ENCODE results near the gene SREBF1. TPM values are rescaled to one million over a fixed set of nuclear protein-coding genes. Genes with fewer than 3 reads are reported as not detected.

Gene SREBF1
- total and polyA plus RNA-seq, 10 of the 15 experiments (the other 5 are each of a cell fraction or from before 2014, with no cell fraction given): 1.4 to 84.6 (median 20.4) TPM

DNA sequence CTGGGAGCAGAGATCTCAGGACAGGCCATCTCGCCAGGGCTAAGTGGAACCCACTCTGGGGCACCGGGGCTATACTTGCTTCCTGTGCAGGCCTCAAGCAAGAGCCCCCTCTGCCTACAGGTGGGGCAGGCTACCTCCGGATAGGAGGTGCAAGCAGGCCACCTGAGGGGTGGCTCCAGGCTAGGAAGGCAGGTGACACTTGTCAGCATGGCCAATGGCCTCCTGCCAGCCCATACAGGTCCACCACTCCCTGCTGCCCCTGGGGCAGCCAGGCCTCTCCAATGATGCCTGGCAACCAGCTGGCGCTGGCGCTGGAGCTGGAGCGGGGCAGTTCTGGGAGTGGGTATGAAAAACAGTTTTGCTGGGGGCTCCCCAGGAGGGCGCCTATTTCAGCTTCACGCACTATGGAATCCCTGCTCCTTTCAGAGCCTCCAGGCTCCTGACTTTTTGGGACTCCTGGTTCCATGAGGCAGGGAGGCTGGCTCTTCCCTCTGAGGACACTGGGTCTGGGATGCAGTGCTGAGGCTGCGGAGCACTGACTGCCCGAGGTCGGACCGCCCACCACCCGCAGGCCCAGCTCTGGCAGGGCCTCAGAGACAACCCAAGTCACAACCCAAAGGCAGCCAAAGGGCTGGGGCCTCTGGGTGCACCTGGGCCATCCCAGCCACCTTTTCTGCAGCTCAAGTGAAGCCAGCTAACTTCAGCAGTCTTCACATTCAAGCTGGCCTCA, 8.4 kb upstream of the SREBF1 start:
- no TSS peak for BruUV-seq (replicated peaks)
- peaks cover 19% of the 10 kb centered on the region for H3K4me1 ChIP-seq (ENCODE audit: control insufficient read depth, insufficient read depth, low read length)
- no peaks in the 10 kb centered on the region for H3K79me2 ChIP-seq (ENCODE audit: control insufficient read depth, insufficient read depth, low read length)
- no peaks in the 10 kb centered on the region for H4K20me1 ChIP-seq (ENCODE audit: control insufficient read depth, insufficient read depth)
- no peaks in the 10 kb centered on the region for H3K27me3 ChIP-seq (replicated peaks in 1 of 2; ENCODE audit: control insufficient read depth in 2 of 2, insufficient read depth in 2 of 2, low read length in 1 of 2)
- DNase-seq (ENCODE audit: low read depth, low spot score): no peak
- H2AFZ ChIP-seq (ENCODE audit: control insufficient read depth, low read depth, low read length): no peak overlapping the region
- ChIA-PET RAD21 (ENCODE audit: unreplicated experiment) (interaction anchor here (1.3 kb wide), 1 partner anchor 74 kb away, joined by 3 read pairs; no protein-coding TSS in a partner anchor), CTCF (interaction anchor here (1.3 kb wide), 1 partner anchor 23 kb away, joined by 4 read pairs; no protein-coding TSS in a partner anchor), POLR2A (interaction anchor here (1.7 kb wide), 1 partner anchor 9 kb away, joined by 4 read pairs; the partner anchor contains the start of gene SREBF1), SMC1A (ENCODE audit: uncharacterized antibody, unreplicated experiment) (interaction anchor here (0.8 kb wide), 1 partner anchor 11 kb away, joined by 3 read pairs; no protein-coding TSS in a partner anchor)
- H3K9ac ChIP-seq (ENCODE audit: control insufficient read depth, insufficient read depth, low read length): no peak overlapping the region
- no peak for ATAC-seq
- FAIRE-seq: no peak
- no peak overlapping the region for H3K4me3 ChIP-seq
- H3K27ac ChIP-seq (ENCODE audit: control insufficient read depth, insufficient read depth): no peak overlapping the region
- H3K4me2 ChIP-seq (ENCODE audit: control insufficient read depth, insufficient read depth): no peak overlapping the region
- H3K36me3 ChIP-seq (ENCODE audit: control insufficient read depth in 2 of 2, insufficient read depth in 2 of 2, low read length in 1 of 2): no peaks in the 10 kb centered on the region
- intact Hi-C loops (cut with micrococcal nuclease; ENCODE audit: unreplicated experiment): no loop called here
- WGBS (ENCODE audit: insufficient coverage, insufficient replicate concordance, low lambda C conversion rate, missing lambda C conversion rate): 42% methylated on average over 13 of the region's 13 CpGs
- no peaks in the 10 kb centered on the region for H3K9me3 ChIP-seq (replicated peaks; ENCODE audit: control insufficient read depth, insufficient read depth, low read length)
- in situ Hi-C loops (cut with MboI): no loop called here
- TF ChIP-seq NKRF (conservative IDR thresholded peaks at IDR 0.05) (no peak), SPI1 (IDR thresholded peaks at IDR 0.05; ENCODE audit: borderline replicate concordance, insufficient read depth, low read depth, low read length) (no peak), POLR2AphosphoS2 (IDR thresholded peaks at IDR 0.05; ENCODE audit: low read depth, low read length) (no peak), BCL11A (IDR thresholded peaks at IDR 0.05; ENCODE audit: low read depth, low read length) (no peak), REST (IDR thresholded peaks at IDR 0.05; ENCODE audit: low read depth, low read length) (no peak), FOXK2 (IDR thresholded peaks at IDR 0.05) (no peak), TCF12 (IDR thresholded peaks at IDR 0.05; ENCODE audit: low read depth, low read length) (no peak), RAD51 (IDR thresholded peaks at IDR 0.05) (no peak), FOXM1 (IDR thresholded peaks at IDR 0.05; ENCODE audit: low read depth, low read length) (no peak), E2F8 (IDR thresholded peaks at IDR 0.05; ENCODE audit: low read depth, partially characterized antibody) (no peak), SP1 (IDR thresholded peaks at IDR 0.05; ENCODE audit: low read depth, low read length) (no peak), POLR2AphosphoS5 (IDR thresholded peaks at IDR 0.05; ENCODE audit: low read length) (no peak), NFIC (IDR thresholded peaks at IDR 0.05; ENCODE audit: low read depth, low read length) (no peak)
- TF ChIP-seq, protein P1, sequence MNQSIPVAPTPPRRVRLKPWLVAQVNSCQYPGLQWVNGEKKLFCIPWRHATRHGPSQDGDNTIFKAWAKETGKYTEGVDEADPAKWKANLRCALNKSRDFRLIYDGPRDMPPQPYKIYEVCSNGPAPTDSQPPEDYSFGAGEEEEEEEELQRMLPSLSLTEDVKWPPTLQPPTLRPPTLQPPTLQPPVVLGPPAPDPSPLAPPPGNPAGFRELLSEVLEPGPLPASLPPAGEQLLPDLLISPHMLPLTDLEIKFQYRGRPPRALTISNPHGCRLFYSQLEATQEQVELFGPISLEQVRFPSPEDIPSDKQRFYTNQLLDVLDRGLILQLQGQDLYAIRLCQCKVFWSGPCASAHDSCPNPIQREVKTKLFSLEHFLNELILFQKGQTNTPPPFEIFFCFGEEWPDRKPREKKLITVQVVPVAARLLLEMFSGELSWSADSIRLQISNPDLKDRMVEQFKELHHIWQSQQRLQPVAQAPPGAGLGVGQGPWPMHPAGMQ (IDR thresholded peaks at IDR 0.05; ENCODE audit: borderline replicate concordance): no peak

All from GM12878 (cell line).